ENCODE data around the gene ITSN2. TPM values are rescaled to one million over a fixed set of nuclear protein-coding genes. Genes with fewer than 3 reads are reported as not detected.
"Not testable (repeated sequence)": the region's sequence is repeated elsewhere in the genome, so short reads cannot be mapped to it uniquely, and the experiment has no call there.

ITSN2 gene
- 17.7 and 30.7 TPM in 2 replicates for total RNA-seq (2014; rRNA removed; shearing (Covaris generic))

GRCh38 chr2:24360050-24360962 is at the start of gene ITSN2:
Gene ITSN2, minus strand, starts transcription at chr2:24360536. Its CDS starts 32,454 bp downstream, at chr2:24328082.
- Histone ChIP-seq H3K4me1 (replicated peaks) (peaks cover 15% of the 10 kb centered on the region), H3K9me3 (replicated peaks) (peaks cover 3% of the 10 kb centered on the region; the same call in 1 of the 2 replicates), H3K36me3 (peaks cover 10% of the 10 kb centered on the region), H3K4me3 (peak within 1 kb of the TSS; percentile 99), H3K27ac (peak within 1 kb of the TSS; percentile 75), H3K27me3 (replicated peaks) (no peaks in the 10 kb centered on the region)
- peak; percentile 75 to 84 for DNase-seq (ENCODE audit: low read depth in 1 of 2, low spot score in 2 of 2)

DNA sequence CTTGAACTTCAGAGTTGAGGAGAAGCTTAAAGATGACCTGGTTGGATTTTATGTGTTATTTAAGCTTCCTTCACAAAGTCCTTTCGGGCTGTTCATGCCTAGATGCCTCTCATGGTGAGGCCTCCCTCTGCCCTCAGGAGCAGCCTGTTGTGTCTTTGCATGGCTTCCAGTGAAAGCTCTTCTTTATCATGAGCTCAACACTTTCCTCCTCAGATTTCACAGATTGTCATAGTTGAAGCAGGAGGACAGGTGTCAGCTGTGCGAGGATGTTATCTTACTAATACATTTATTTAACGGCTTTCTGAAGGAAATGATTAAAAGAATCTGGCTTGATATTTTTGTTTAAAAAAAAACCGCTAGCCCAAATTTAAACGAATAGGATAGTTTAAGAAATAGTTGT is 48.8 kb upstream of the ITSN2 start:
- Histone ChIP-seq H3K27ac (no peak overlapping the region), H3K4me3 (no peak overlapping the region), H3K4me1 (replicated peaks) (no peaks in the 10 kb centered on the region), H3K27me3 (replicated peaks) (0 out of 2 replicates have a peak, but pooled peaks cover under 1% of the 10 kb centered on the region), H3K9me3 (replicated peaks) (no peaks in the 10 kb centered on the region), H3K36me3 (no peaks in the 10 kb centered on the region)
- DNase-seq (ENCODE audit: low read depth in 1 of 2, low spot score in 2 of 2), result no peak

- not testable (repeated sequence) for H3K4me3 ChIP-seq; H3K27ac ChIP-seq; H3K36me3 ChIP-seq; H3K27me3 ChIP-seq (replicated peaks); DNase-seq (ENCODE audit: low read depth in 1 of 2, low spot score in 2 of 2); H3K9me3 ChIP-seq (replicated peaks); H3K4me1 ChIP-seq (replicated peaks)
Observed at GRCh38 chr2:24408704-24409103, 48.4 kb upstream of the ITSN2 start.

DNA sequence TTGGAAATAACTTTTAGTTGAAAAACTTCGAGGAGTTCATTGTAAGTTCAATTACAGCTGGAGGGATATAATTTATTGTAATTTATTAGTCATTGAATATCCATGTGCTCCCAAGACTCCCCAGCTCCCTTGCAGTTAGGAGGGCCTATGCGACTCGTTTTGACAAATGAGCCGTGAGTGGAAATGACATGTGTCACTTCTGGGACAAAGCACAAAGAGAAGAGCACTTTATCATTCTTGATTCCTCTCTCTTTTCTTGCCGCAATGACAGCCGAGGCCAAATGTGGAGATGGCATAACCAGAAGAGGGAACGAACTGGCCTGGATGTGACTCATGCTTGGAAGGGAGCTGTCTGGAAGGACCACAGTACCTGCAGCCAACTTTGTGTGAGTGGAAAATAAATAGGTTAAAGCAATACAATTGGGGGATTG is 44.2 kb upstream of the ITSN2 start:
- Histone ChIP-seq H3K27ac (no peak overlapping the region), H3K4me3 (no peak overlapping the region), H3K4me1 (replicated peaks) (peaks cover 3% of the 10 kb centered on the region; the same call in 1 of the 2 replicates), H3K36me3 (no peaks in the 10 kb centered on the region), H3K9me3 (replicated peaks) (no peaks in the 10 kb centered on the region), H3K27me3 (replicated peaks) (peaks cover 9% of the 10 kb centered on the region; the same call in 1 of the 2 replicates)
- no peak for DNase-seq (ENCODE audit: low read depth in 1 of 2, low spot score in 2 of 2)

DNA sequence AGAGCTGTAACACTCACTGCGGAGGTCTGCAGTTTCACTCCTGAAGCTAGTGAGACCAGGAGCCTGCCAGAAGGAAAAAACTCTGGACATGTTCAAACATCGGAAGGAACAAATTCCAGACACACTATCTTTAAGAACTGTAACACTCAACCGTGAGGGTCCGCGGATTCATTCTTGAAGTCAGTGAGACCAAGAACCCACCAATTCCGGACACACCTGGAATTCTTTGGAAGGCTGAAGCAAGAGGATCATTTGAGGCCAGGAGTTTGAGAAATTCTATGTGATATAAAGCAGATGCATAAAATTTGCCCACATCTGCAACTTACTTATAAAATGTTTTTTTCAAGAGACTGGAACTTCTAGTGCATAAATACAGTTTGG is 43.5 kb upstream of the ITSN2 start:
- peaks cover 3% of the 10 kb centered on the region; the same call in 1 of the 2 replicates for H3K4me1 ChIP-seq (replicated peaks)
- H3K27ac ChIP-seq, result no peak overlapping the region
- DNase-seq (ENCODE audit: low read depth in 1 of 2, low spot score in 2 of 2), result no peak
- H3K4me3 ChIP-seq, result no peak overlapping the region
- H3K9me3 ChIP-seq (replicated peaks), result no peaks in the 10 kb centered on the region
- peaks cover 9% of the 10 kb centered on the region; the same call in 1 of the 2 replicates for H3K27me3 ChIP-seq (replicated peaks)
- no peaks in the 10 kb centered on the region for H3K36me3 ChIP-seq

DNA sequence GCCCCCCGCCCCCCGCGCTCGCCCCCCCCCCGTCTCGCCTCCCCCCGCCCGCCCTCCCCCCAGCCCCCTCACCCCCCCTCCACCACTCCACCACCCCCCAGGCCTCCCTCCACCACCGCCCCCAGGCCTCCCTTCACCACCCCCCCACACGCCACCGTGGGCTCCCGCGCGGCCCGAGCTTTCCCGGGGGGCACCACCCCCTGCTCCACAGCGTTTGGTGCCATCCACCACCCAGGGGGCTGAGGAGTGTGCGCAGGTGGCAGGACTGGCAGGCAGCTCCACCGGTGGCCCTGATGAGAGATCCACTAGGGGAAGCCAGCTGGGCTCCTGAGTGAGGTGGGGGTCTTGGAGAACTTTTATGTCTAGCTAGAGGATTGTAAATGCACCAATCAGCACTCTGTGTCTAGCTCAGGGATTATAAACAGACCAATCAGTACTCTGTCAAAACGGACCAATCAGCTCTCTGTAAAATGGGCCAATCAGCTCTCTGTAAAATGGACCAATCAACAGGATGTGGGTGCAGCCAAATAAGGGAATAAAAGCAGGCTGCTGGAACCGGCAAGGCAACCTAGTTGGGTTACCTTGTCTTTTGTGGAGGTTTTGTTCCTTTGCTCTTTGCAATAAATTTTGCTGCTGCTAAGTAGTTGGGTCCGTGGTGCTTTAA is 43.0 kb upstream of the ITSN2 start:
- DNase-seq (ENCODE audit: low read depth in 1 of 2, low spot score in 2 of 2), result no peak
- H3K27me3 ChIP-seq (replicated peaks), result peaks cover 9% of the 10 kb centered on the region; the same call in 1 of the 2 replicates
- H3K9me3 ChIP-seq (replicated peaks), result no peaks in the 10 kb centered on the region
- no peaks in the 10 kb centered on the region for H3K36me3 ChIP-seq
- no peak overlapping the region for H3K27ac ChIP-seq
- H3K4me1 ChIP-seq (replicated peaks), result peaks cover 3% of the 10 kb centered on the region; the same call in 1 of the 2 replicates
- no peak overlapping the region for H3K4me3 ChIP-seq

DNA sequence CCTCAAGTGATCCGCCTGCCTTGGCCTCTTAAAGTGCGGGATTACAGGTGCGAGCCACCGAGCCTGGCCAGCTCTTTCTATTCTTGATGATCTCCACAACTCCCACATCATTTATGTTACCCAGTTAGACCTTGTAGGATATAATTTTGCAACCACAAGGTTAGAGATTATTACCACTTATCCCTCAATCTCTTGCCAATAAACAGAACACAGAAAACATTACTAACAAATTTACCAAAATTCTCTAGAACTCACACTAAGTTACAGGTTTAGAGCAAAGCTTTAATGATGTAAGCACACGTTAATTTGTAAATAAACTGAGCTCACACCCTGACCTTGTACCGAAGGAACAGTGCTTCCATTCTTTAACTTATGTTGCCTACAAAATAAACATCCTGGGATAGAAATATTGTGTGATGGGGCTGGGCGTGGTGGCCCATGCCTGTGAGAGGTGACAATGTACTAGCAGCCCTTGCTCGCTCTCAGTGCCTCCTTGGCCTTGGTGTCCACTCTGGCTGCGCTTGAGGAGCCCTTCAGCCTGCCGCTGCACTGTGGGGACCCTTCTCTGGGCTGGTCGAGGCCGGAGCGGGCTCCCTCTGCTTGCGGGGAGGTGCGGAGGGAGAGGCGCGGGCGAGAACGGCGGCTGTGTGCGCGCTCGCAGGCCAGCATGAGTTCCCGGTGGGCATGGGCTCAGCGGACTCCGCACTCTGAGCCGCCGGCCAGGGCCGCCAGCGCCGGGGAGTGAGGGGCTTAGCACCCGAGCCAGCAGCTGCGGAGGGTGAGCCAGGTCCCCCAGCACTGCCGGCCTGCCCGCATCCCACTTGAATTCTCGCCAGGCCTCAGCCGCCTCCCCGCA is 42.1 kb upstream of the ITSN2 start:
- H3K4me3 ChIP-seq, result no peak overlapping the region
- DNase-seq (ENCODE audit: low read depth in 1 of 2, low spot score in 2 of 2), result no peak
- H3K36me3 ChIP-seq, result no peaks in the 10 kb centered on the region

DNA sequence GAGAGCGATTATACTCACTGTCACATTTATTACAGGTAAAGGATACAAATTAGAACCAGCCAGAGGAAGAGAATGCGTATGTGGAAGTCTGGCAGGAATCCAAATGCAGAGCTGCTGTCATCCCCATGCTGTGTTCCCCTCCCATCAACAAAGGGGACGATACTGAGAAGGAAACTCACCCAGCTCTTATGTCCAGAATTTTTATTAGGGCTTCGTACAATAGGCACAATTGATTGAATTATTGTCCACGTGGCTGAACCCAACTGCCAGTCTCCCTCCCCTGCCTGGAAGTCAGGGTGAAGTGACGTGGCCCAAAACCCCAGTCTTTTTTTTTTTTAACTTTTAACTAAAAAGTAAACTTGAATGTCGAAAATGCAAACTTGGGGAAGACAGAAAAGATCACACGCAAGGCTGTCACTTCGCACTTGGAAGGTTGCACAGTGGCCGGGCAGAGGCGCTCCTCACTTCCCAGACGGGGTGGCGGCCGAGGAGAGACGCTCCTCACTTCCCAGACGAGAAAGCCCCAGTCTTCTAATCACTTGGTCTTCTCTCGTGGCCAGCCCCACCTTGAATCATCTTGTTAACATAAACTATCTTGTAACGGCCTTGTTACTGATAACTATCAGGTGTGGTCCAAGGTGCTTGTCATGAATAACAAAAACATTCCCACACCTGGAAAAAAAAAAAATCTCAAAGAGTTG is 40.0 kb upstream of the ITSN2 start:
- Histone ChIP-seq H3K4me3 (no peak overlapping the region), H3K36me3 (no peaks in the 10 kb centered on the region), H3K9me3 (replicated peaks) (no peaks in the 10 kb centered on the region)

More for the DNA sequence above, 42.1 kb upstream of the ITSN2 start:
- H3K27me3 ChIP-seq (replicated peaks), result peaks cover 9% of the 10 kb centered on the region; the same call in 1 of the 2 replicates
- H3K4me1 ChIP-seq (replicated peaks), result peaks cover 3% of the 10 kb centered on the region; the same call in 1 of the 2 replicates
- no peaks in the 10 kb centered on the region for H3K9me3 ChIP-seq (replicated peaks)
- no peak overlapping the region for H3K27ac ChIP-seq

DNA sequence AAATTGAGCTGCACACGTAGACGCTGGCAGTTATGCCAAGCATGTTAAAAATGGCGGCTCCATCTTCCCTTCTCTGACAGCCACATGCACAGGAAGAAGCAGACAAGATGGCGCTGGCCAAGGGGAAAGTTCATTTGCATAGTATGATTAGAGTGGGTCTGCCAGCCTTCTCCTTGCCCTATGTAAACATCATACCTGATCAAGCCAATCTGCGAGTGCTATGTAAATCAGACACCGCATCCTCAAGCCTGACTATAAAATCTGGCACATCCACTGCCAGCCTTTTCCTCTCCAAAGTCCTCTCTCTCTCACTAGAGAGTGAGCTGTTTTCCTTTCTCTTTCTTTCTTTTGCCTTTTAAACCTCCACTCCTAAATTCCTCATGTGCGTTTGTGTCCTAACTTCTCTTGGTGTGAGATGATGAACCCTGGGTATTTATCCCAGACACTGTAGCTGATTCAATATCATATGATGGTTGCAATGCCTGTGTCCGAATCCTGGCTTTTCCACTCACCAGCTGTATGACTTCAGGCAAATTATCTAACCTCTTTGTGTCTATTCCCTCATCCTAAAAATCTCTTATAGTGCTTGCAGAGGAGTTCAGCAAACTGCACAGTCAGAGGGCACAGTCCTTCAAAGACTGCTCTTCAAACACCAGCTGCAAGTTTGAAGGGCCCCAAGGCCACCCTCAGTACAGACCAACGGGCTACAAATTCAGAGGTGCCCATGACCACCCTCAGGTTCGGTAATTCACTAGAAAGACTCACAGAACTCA is 39.3 kb upstream of the ITSN2 start:
- Histone ChIP-seq H3K27ac (no peak overlapping the region), H3K9me3 (replicated peaks) (no peaks in the 10 kb centered on the region), H3K36me3 (no peaks in the 10 kb centered on the region), H3K4me3 (no peak overlapping the region), H3K27me3 (replicated peaks) (peaks cover 9% of the 10 kb centered on the region; the same call in 1 of the 2 replicates), H3K4me1 (replicated peaks) (peaks cover 3% of the 10 kb centered on the region; the same call in 1 of the 2 replicates)
- DNase-seq (ENCODE audit: low read depth in 1 of 2, low spot score in 2 of 2), result no peak

More for the DNA sequence above, 40.0 kb upstream of the ITSN2 start:
- Histone ChIP-seq H3K4me1 (replicated peaks) (peaks cover 3% of the 10 kb centered on the region; the same call in 1 of the 2 replicates), H3K27ac (no peak overlapping the region), H3K27me3 (replicated peaks) (peaks cover 9% of the 10 kb centered on the region; the same call in 1 of the 2 replicates)
- no peak for DNase-seq (ENCODE audit: low read depth in 1 of 2, low spot score in 2 of 2)

DNA sequence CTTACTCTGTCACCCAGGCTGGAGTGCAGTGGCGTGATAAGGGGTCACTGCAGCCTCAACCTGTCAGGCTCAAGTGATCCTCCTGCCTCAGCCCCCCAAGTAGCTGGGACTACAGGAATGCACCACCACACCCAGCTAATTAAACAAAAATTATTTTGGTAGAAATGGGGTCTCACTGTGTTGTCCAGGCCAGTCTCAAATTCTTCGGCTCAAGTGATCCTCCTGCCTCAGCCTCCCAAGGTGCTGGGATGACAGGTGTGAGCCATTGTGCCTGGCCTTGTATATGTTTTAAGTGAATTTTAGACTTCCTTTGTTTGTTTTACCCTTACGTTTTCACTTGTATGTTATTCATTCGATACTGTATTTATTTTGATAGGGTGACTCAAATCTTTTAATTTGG is 34.7 kb upstream of the ITSN2 start:
- H3K4me3 ChIP-seq, result no peak overlapping the region
- H3K36me3 ChIP-seq, result no peaks in the 10 kb centered on the region
- no peaks in the 10 kb centered on the region for H3K9me3 ChIP-seq (replicated peaks)
- H3K27ac ChIP-seq, result no peak overlapping the region
- no peaks in the 10 kb centered on the region for H3K4me1 ChIP-seq (replicated peaks)
- no peaks in the 10 kb centered on the region for H3K27me3 ChIP-seq (replicated peaks)
- no peak for DNase-seq (ENCODE audit: low read depth in 1 of 2, low spot score in 2 of 2)

- Histone ChIP-seq H3K27me3 (replicated peaks) (no peaks in the 10 kb centered on the region), H3K4me1 (replicated peaks) (no peaks in the 10 kb centered on the region), H3K36me3 (no peaks in the 10 kb centered on the region), H3K4me3 (no peak overlapping the region), H3K27ac (no peak overlapping the region), H3K9me3 (replicated peaks) (no peaks in the 10 kb centered on the region)
- no peak for DNase-seq (ENCODE audit: low read depth in 1 of 2, low spot score in 2 of 2)
Observed at GRCh38 chr2:24392542-24393059, 32.3 kb upstream of the ITSN2 start.

DNA sequence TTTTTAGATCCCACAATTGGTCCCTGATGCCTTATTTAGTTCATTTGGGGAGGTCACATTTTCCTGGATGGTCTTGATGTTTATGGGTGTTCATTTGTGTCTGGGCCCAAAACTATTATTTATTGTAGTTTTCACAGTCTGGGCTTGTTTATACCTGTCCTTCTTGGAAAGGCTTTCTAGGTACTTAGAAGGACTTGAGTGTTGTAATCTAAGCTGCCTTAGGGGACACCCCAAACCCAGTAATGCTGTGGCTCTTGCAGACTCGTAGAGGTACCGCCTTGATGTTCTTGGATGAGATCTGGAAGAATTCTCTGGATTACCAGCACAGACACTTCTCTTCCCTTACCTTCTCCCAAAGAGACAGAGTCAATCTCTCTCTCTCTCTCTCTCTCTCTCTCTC is 25.0 kb upstream of the ITSN2 start:
- 0 out of 2 replicates have a peak, but pooled peaks cover 3% of the 10 kb centered on the region for H3K4me1 ChIP-seq (replicated peaks)
- H3K9me3 ChIP-seq (replicated peaks), result no peaks in the 10 kb centered on the region
- H3K27ac ChIP-seq, result no peak overlapping the region
- H3K36me3 ChIP-seq, result no peaks in the 10 kb centered on the region
- no peak overlapping the region for H3K4me3 ChIP-seq
- no peak for DNase-seq (ENCODE audit: low read depth in 1 of 2, low spot score in 2 of 2)
- H3K27me3 ChIP-seq (replicated peaks), result no peaks in the 10 kb centered on the region

All from SJSA1 (cell line).